GM19463 (cell line): ENCODE measurements around the gene SNX13.
A peak's percentile ranks its signal among the peaks of the same experiment; 100 is the strongest.

ENCODE experiments used
- ATAC-seq: cut with Tn5 transposase; IDR thresholded peaks from one replicate; pipeline ENCODE4 v1.9.1; 2021; ENCODE audit warnings: mild to moderate bottlenecking, moderate library complexity; ENCODE audit not compliant: unreplicated experiment

SNX13 gene, protein sequence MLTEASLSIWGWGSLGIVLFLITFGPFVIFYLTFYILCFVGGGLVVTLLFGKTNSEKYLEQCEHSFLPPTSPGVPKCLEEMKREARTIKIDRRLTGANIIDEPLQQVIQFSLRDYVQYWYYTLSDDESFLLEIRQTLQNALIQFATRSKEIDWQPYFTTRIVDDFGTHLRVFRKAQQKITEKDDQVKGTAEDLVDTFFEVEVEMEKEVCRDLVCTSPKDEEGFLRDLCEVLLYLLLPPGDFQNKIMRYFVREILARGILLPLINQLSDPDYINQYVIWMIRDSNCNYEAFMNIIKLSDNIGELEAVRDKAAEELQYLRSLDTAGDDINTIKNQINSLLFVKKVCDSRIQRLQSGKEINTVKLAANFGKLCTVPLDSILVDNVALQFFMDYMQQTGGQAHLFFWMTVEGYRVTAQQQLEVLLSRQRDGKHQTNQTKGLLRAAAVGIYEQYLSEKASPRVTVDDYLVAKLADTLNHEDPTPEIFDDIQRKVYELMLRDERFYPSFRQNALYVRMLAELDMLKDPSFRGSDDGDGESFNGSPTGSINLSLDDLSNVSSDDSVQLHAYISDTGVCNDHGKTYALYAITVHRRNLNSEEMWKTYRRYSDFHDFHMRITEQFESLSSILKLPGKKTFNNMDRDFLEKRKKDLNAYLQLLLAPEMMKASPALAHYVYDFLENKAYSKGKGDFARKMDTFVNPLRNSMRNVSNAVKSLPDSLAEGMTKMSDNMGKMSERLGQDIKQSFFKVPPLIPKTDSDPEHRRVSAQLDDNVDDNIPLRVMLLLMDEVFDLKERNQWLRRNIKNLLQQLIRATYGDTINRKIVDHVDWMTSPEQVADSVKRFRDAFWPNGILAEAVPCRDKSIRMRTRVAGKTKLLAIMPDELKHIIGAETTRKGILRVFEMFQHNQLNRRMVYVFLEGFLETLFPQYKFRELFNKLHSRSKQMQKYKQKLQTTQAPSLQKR

DNA sequence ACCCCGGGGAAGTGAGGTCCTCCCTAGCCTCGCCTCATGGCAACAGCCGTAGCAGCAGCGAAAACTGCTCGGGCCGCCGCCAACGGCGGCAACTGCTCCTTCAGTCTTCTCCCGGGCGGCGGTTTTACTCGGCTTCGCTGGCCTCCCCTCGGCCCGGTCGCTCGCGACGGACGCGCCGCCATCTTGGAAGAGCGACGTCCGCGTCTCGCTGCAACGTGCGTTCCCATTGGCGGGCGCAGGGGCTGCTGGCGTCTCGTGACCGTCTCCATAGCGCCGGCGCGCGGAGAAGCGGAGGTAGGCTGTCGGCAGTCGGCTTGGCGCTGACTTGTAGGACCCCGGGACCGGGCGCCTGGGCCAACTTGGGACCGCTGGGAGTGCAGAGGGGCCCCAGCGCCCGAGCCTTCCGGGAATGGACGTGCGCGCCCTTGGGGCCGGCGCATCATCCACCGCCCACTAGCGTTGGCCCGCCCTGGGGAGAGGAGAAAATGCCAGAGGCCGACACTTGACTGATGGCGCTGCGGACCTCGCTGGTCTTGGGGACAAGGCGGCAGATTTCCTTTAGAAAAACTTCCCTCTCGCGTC, at the start of gene SNX13:
SNX13 (minus strand) TSS at position 193 of the 582 bp plus-strand sequence. CDS start 199 bp downstream, outside the sequence.
- peak; percentile 92 for ATAC-seq

GRCh38 chr7:17989546-17989945, 49.3 kb upstream of the SNX13 start:
- no peak for ATAC-seq

- no peak for ATAC-seq
Measured at GRCh38 chr7:17988858-17989257, 48.6 kb upstream of the SNX13 start.

GRCh38 chr7:17988141-17988540, 47.8 kb upstream of the SNX13 start:
- ATAC-seq = no peak

DNA sequence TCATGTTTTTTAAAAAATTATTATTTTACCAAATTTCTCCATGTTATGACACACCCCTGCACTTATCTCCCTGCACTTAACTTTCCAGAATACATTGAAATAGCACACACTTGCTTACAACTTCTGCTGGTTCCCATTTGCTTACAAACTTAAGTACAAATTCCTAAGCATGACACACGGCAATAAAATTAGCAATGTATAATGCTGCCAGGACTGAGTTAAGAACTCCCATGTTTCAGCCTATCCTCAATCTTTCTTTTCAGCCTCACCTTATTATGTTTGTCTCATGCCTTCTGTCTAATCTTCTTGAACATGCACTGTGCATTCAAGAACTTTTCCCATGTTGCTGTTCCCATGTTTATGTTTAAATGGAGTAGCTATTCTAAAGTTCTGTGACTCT, 46.6 kb upstream of the SNX13 start:
- no peak for ATAC-seq

GRCh38 chr7:17985473-17986239, 45.4 kb upstream of the SNX13 start:
- ATAC-seq = no peak

DNA sequence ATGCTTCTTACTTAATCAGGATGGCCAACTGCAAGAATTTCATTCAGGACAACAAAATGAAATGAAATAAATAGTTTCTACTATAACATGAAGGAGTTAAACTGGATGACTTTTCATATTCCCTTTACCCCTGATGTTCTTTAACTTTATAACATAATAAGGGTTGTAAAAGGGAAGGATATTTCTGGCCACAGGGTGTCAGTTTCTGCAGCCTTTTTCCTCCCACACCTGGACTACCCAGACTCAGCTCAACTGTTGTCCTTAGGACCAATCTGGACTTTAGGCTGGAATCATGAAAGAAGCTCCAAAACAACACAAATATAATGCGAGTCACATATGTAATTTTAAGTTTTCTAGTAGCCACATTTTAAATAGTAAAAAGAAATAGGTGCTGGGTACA, 44.0 kb upstream of the SNX13 start:
- ATAC-seq = no peak

GRCh38 chr7:17983221-17984062, 43.1 kb upstream of the SNX13 start:
- no peak for ATAC-seq

DNA sequence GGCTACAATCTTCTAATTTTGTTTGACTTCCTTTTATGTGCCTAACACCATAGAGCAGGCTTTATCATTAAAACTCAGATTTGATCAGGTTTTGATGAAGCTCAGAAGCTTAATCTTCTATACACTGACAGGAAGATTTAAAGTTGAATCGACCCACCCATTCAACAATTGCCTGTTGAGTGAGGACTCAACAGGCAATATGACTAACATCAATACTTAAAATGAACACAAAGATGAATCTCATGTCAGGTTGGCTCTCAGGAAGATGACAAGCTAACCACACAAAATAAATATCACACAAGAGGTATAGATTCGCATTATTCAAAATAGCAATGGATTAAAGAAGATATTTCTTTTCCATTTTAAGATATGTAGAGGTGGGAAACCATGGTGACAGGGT, 36.7 kb upstream of the SNX13 start:
- no peak for ATAC-seq

- no peak for ATAC-seq
Measured at GRCh38 chr7:17971411-17971810, 31.1 kb upstream of the SNX13 start.

DNA sequence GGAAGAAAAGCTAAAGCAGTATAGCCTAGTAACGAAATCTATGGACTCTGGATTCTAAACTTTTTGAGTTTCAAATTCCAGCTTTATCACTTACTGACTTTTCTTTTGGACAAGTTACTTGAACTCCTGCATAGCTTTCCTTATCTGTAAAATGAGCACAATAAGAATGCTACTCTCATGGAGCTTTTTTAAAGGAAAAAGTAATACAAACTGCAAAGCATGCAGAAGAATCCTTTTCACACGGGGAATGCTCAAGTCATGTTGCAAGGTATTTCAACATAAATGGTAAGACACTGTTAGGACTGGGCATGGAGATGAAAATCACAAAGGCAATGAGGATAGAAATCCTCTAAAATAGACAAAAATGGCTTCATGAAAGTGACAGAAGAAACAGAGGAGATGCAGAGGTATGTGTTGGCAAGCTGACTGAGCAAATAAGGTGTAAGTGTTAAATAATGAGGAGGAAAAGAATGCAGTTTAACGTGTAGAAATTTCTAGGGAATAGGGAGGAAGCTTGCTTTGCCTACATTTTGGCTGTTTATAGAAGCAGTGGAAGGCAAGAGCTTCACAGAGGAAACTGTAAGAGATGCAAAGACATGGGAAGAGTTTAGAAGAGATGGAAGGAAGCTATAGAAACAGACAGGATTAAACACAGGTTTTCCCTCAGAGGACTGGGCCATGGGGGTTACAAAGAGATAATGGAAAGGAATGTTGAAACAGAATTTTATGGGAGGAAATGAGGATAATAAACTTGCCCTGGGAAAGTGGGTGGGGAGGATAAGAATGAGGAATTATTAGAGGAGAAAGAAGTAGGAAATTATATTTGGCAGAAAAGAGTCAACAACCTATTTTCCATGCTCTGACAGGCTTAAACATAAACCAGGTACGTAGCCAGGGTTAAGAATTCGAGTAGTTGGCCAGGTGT, 28.8 kb upstream of the SNX13 start:
- ATAC-seq = no peak

GRCh38 chr7:17966706-17967105, 26.4 kb upstream of the SNX13 start:
- ATAC-seq = no peak

GRCh38 chr7:17965603-17966002, 25.3 kb upstream of the SNX13 start:
- ATAC-seq = no peak

DNA sequence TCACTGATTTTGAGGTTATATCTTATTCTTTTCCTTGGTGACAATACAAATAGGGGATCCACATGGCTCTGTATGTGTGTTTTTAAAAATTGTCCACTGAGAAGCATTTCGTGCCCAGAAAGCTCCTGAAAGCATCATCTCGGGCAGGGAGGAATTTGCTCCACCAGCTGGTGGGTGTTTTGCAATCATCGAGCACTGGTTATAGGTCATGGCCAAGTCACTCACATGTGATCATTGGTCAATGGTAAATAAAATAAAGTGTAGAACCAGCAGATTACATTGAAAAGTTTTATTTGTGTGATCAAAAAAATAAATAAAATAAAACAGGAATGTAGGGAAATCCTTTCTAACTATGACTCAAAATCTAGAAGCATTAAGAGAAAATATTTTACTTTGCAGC, 23.0 kb upstream of the SNX13 start:
- no peak for ATAC-seq

DNA sequence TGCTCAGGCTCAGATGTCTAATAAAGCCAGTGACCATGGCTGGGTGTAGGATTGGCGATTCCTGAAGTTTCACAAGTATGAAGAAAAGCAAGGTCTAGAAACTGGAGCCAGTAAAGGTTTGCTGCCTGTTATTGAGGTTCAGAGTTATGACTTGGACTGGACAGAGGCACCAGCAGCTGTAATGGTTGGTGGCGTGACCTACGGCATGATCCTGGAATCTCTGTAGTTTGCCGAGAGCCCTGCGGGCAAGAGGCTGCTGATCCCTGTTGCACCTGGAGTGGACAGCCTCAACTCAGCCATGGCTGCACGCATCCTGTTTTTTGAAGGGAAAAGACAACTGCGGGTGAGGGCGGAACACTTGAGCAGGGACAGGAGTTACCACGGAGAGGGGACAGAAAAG, 22.4 kb upstream of the SNX13 start:
- no peak for ATAC-seq

DNA sequence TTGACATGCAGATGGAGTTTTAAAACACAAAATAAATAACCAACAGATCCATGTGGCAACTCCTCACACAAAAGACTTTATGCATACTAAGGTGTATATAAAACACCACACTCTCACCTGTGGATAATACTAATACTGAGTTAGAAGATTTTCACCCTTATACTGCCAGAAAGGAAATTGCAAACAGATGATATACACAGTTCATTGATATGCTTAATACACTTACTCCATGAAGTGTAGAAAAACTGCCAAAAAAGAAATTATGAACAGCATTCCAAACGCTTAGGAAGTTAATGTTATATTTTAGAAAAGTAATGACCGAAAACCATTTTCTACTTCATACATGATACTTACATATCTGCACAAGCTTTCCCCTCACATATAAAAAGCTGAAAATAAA, 17.6 kb upstream of the SNX13 start:
- ATAC-seq = no peak

DNA sequence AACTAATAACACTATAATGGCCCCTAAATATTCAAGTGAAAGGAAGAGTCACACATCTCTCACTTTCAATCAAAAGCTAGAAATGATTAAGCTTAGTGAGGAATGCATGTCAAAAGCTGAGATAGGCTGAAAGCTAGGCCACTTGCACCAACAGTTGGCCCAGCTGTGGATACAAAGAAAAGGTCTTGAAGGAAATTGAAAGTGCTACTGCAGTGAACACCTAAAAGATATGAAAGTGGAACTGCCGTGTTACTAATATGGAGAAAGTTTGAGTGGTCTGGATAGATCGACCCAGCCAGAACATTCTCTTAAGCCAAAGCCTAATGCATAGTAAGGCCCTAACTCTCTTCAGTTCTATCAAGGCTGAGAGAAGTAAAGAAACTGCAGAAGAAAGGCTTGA, 12.1 kb upstream of the SNX13 start:
- peak; percentile 99 for ATAC-seq

DNA sequence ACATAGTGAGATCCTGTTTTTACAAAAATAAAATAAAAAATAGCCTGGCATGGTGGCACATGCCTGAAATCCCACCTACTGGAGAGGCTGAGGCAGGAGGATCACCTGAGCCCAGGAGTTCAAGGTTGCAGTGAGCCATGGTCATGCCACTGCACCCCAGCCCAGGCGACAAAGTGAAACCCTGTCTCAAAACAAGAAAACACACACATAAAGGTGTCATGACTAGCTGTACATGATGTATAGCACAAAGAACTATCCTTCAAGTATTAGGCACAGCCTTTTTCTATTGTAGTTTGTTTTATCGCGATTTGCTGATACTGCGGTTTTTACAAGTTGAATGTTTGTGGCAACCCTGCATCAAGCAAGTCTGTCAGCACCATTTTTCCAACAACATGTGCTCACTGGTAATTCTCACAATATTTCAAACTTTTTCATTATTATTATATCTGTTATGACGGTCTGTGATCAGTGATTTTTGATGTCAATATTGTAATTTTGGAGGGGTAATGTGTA, 11.5 kb upstream of the SNX13 start:
- no peak for ATAC-seq
